ENCODE results near the gene RPUSD4. TPM values are rescaled to one million over a fixed set of nuclear protein-coding genes. Genes with fewer than 3 reads are reported as not detected.

RPUSD4 gene
- total RNA-seq, 4 donors from 2014 or later: 18.3 to 29.6 (median 23.3) TPM

DNA sequence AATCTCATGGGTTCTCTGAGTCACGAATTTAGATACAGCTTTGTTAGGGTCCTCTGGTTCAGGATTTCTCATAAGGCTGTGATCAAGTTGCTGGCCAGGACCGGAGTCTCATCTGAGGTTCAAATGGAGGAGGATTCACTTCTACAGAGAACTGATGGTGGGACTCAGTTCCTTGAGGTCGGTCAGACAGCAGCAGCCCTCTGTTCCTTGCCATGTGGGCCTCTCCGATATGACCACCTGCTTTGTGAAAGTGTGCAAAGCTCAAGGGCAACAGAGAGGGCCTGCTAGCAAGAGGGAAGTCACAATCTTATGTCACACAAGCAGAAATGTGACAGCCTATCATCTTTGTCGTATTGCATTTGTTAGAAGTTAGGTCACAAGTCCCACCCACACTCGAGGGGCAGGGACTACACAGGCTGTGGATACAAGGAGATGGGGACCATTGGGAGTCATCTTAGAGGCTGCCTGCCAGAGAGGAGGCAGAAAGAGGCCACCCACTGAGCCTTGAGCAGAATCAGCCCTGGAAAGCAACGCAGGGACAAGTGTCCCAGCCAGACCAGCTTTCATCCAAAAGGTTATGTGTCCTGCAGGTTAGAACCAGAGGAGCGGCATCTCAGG is 34.5 kb downstream of the RPUSD4 start:
- TF ChIP-seq POLR2A (IDR thresholded peaks at IDR 0.05): no peak
- TF ChIP-seq EP300 (IDR thresholded peaks at IDR 0.05): no peak
- TF ChIP-seq, protein P1, sequence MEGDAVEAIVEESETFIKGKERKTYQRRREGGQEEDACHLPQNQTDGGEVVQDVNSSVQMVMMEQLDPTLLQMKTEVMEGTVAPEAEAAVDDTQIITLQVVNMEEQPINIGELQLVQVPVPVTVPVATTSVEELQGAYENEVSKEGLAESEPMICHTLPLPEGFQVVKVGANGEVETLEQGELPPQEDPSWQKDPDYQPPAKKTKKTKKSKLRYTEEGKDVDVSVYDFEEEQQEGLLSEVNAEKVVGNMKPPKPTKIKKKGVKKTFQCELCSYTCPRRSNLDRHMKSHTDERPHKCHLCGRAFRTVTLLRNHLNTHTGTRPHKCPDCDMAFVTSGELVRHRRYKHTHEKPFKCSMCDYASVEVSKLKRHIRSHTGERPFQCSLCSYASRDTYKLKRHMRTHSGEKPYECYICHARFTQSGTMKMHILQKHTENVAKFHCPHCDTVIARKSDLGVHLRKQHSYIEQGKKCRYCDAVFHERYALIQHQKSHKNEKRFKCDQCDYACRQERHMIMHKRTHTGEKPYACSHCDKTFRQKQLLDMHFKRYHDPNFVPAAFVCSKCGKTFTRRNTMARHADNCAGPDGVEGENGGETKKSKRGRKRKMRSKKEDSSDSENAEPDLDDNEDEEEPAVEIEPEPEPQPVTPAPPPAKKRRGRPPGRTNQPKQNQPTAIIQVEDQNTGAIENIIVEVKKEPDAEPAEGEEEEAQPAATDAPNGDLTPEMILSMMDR (IDR thresholded peaks at IDR 0.05): no peak
- WGBS, 2 donors: 65 to 70% methylated on average over 8 of the region's 8 CpGs
- Histone ChIP-seq H3K27ac (no peak overlapping the region), H3K27me3 (no peaks in the 10 kb centered on the region), H3K4me1 (peaks cover 0 to 12% (median 0%) of the 10 kb centered on the region in 4 donors), H3K4me3 (no peak overlapping the region), H3K36me3 (peaks cover 0 to 6% (median 0%) of the 10 kb centered on the region in 3 donors), H3K9me3 (peaks cover 0 to 3% (median 0%) of the 10 kb centered on the region in 4 donors)
- peak; percentile 31 to 62 for DNase-seq (ENCODE audit: low spot score in 2 of 2)

DNA sequence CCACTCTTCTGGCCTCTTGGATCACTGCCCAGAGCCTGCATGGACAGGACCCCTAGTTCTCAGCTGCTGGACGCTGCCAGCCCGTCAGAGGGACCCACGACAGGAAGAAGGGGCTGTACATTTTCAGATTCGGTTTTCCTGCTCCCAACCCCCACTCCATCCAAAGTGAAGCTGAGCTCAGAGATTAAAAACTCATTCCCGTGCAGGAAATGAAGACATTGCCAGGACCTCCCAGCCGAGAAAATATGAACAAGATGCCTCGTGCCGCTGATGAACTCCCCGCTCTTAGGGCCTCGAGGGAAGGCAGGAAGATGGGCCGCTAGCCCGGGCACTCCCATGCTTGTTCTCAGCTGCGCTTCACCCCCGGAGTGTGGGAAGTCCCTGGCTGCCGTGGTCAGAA is 36.1 kb downstream of the RPUSD4 start:
- peaks cover 0 to 1% (median 0%) of the 10 kb centered on the region in 3 donors for H3K36me3 ChIP-seq
- TF ChIP-seq POLR2A (IDR thresholded peaks at IDR 0.05): no peak
- peak in 1 of 2 donors; percentile 69 for TF ChIP-seq EP300 (IDR thresholded peaks at IDR 0.05)
- peak overlapping the region in 1 of 4 donors; percentile 51 for H3K27ac ChIP-seq
- H3K4me3 ChIP-seq: no peak overlapping the region
- WGBS, 2 donors: 35 to 43% methylated on average over 12 to 15 of the region's 15 CpGs
- H3K9me3 ChIP-seq: peaks cover 0 to under 1% (median 0%) of the 10 kb centered on the region in 4 donors
- no peaks in the 10 kb centered on the region for H3K27me3 ChIP-seq
- DNase-seq (ENCODE audit: low spot score in 2 of 2): peak; percentile 48 to 65
- H3K4me1 ChIP-seq: peaks cover 0 to 12% (median 0%) of the 10 kb centered on the region in 4 donors

DNA sequence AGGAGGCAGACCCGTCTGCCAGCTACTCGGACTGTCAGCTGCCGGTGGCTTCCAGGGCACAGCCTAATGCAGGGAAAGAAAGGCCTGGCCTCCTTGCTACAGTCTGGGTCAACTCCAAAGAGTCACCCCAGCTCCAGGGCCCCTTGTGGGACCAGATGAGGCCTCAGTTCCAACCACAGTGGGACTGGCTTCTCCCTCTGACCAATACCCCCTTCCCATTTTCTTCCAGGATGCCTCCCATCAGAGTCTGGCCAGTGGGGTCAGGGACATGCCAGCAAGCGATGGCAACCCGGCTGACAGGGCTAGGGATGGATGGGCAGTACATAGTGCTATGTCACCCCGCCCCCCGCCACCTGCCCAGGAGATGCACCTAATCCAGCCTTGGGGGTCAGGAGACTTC is 36.6 kb downstream of the RPUSD4 start:
- H3K4me3 ChIP-seq: no peak overlapping the region
- no peaks in the 10 kb centered on the region for H3K9me3 ChIP-seq
- no peaks in the 10 kb centered on the region for H3K36me3 ChIP-seq
- H3K27ac ChIP-seq: peak overlapping the region in 1 of 4 donors; percentile 51
- TF ChIP-seq, protein P1 (IDR thresholded peaks at IDR 0.05): no peak
- no peak for TF ChIP-seq EP300 (IDR thresholded peaks at IDR 0.05)
- no peak for TF ChIP-seq POLR2A (IDR thresholded peaks at IDR 0.05)
- H3K27me3 ChIP-seq: no peaks in the 10 kb centered on the region
- 88 to 96% methylated on average over 4 to 7 of the region's 7 CpGs for WGBS, 2 donors
- peaks cover 0 to 12% (median 0%) of the 10 kb centered on the region in 4 donors for H3K4me1 ChIP-seq
- no peak for DNase-seq (ENCODE audit: low spot score in 2 of 2)

DNA sequence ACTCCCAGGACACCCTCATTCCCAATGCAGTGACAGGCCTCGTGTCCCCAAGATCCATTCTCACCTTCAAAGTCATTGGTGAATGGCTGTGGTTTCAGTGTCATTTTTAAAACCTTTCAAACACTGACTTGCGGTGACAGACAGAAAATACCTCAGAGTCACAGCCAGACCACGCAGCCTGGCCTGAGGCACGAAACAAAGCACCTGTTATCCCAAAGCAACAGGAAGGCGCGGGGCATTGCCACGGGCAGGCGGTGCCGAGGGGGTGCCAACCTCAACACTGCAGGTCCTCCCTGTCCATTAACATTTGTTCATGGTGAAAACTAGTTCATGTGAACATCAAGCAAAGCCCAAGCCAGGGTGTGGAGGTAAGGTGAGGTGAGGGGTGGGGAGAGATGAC is 38.2 kb downstream of the RPUSD4 start:
- no peaks in the 10 kb centered on the region for H3K9me3 ChIP-seq
- H3K4me3 ChIP-seq: no peak overlapping the region
- TF ChIP-seq, protein P1 (IDR thresholded peaks at IDR 0.05): no peak
- no peak for TF ChIP-seq POLR2A (IDR thresholded peaks at IDR 0.05)
- no peaks in the 10 kb centered on the region for H3K36me3 ChIP-seq
- H3K4me1 ChIP-seq: peaks cover 0 to 12% (median 0%) of the 10 kb centered on the region in 4 donors
- peak overlapping the region in 1 of 4 donors; percentile 20 for H3K27ac ChIP-seq
- DNase-seq (ENCODE audit: low spot score in 2 of 2): no peak
- no peaks in the 10 kb centered on the region for H3K27me3 ChIP-seq
- 87 to 90% methylated on average over 9 of the region's 9 CpGs for WGBS, 2 donors

DNA sequence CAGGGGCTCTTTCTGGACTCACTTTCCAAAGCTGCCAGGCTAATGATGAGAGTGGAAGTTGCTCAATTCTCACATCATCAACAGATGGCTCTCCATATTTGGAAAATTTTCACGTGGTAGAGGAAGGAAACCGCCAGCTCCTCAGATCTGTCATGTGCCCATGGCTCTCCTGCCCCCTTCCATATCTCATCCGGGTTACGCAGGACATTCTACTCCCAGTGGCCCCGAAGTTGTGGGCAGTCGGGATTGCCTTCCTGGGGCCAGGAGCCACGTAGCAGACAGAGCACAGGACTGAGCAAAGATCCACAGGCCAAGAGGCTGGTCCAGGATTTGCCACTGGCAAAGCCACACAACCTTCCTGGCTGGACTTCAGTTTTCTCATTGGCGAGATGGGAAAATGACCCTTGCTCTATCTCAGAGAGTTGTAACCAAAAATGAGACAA is 38.8 kb downstream of the RPUSD4 start:
- peaks cover 0 to 12% (median 0%) of the 10 kb centered on the region in 4 donors for H3K4me1 ChIP-seq
- 58 to 74% methylated on average over 8 of the region's 8 CpGs for WGBS, 2 donors
- H3K27me3 ChIP-seq: no peaks in the 10 kb centered on the region
- no peaks in the 10 kb centered on the region for H3K9me3 ChIP-seq
- peak overlapping the region in 1 of 4 donors; percentile 20 for H3K27ac ChIP-seq
- TF ChIP-seq POLR2A (IDR thresholded peaks at IDR 0.05) (no peak), EP300 (IDR thresholded peaks at IDR 0.05) (peak in 1 of 2 donors; percentile 42)
- no peaks in the 10 kb centered on the region for H3K36me3 ChIP-seq
- no peak overlapping the region for H3K4me3 ChIP-seq
- peak in 1 of 2 donors; percentile 21 for DNase-seq (ENCODE audit: low spot score in 2 of 2)

DNA sequence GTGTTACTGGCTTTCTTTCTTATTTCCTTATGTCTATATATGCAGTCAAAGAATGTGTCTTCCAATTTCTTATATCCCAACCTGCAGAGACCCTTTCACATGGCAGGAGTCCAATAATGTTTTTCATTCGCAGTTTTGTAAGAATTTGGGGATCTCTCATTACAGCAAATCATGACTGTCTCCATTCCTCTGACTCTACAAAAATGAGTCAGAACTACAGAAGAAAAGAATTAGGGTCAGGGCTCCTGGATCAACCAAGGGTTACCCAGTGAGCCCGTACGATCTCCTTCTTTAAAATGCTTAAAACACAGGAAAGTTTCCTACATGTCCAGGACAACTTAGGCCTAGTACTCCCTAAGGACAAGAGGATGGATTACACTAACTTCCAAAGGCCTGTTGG is 42.2 kb downstream of the RPUSD4 start:
- Histone ChIP-seq H3K27me3 (no peaks in the 10 kb centered on the region), H3K36me3 (no peaks in the 10 kb centered on the region), H3K4me3 (no peak overlapping the region), H3K9me3 (no peaks in the 10 kb centered on the region), H3K4me1 (no peaks in the 10 kb centered on the region), H3K27ac (no peak overlapping the region)
- no peak for DNase-seq (ENCODE audit: low spot score in 2 of 2)
- TF ChIP-seq POLR2A (IDR thresholded peaks at IDR 0.05) (no peak), EP300 (IDR thresholded peaks at IDR 0.05) (no peak)
- TF ChIP-seq, protein P1 (IDR thresholded peaks at IDR 0.05): no peak
- WGBS, 2 donors: 66 to 70% methylated on average over 3 of the region's 3 CpGs
